Stimulated activated CD4-positive, alpha-beta T cell treated with anti-CD3 and anti-CD28 coated beads, Interleukin-15, amount 100 ng/mL, for 24 hours (primary cell): ENCODE data around the gene MPP3.
A peak's percentile ranks its signal among the peaks of the same experiment; 100 is the strongest.

Source experiments
- DNase-seq: peaks from one replicate; pipeline ENCODE4 v3.0.0-alpha.2; 2020

MPP3 gene

GRCh38 chr17:43768943-43769342, 64.0 kb downstream of the MPP3 start:
- DNase-seq = no peak

- no peak for DNase-seq
Measured at GRCh38 chr17:43768382-43768781, 64.6 kb downstream of the MPP3 start.

GRCh38 chr17:43767713-43768059, 65.3 kb downstream of the MPP3 start:
- no peak for DNase-seq

GRCh38 chr17:43767053-43767712, 65.8 kb downstream of the MPP3 start:
- no peak for DNase-seq

GRCh38 chr17:43766413-43767052, 66.4 kb downstream of the MPP3 start:
- peak; percentile 55 for DNase-seq

- DNase-seq = peak; percentile 94
Measured at GRCh38 chr17:43760254-43760852, 72.6 kb downstream of the MPP3 start.

- no peak for DNase-seq
Measured at GRCh38 chr17:43759836-43760235, 73.1 kb downstream of the MPP3 start.

GRCh38 chr17:43758497-43759174, 74.3 kb downstream of the MPP3 start, which contains the start of gene SOST:
Gene SOST, minus strand, starts transcription at chr17:43758791. Its CDS starts 50 bp downstream, at chr17:43758741.
- DNase-seq = no peak

- DNase-seq = no peak
Measured at GRCh38 chr17:43758086-43758485, 74.9 kb downstream of the MPP3 start.

GRCh38 chr17:43757171-43757660, 75.7 kb downstream of the MPP3 start:
- no peak for DNase-seq

- no peak for DNase-seq
Measured at GRCh38 chr17:43756201-43756600, 76.7 kb downstream of the MPP3 start.

- peak; percentile 37 for DNase-seq
Measured at GRCh38 chr17:43755389-43755875, 77.5 kb downstream of the MPP3 start.

GRCh38 chr17:43754947-43755346, 78.0 kb downstream of the MPP3 start:
- DNase-seq = no peak

- DNase-seq = no peak
Measured at GRCh38 chr17:43753493-43754129, 79.3 kb downstream of the MPP3 start.
